GM12878 (cell line): ENCODE measurements around the gene SUPT3H. TPM values are rescaled to one million over a fixed set of nuclear protein-coding genes. Genes with fewer than 3 reads are reported as not detected.

Experiments
- BACH1 ChIP-seq: fragments of 450-650 bp; IDR thresholded peaks from 2 replicates; pipeline ENCODE4 v1.6.1; 2017; ENCODE audit warnings: mild to moderate bottlenecking, borderline replicate concordance
- BCLAF1 ChIP-seq: fragments of 450-650 bp; IDR thresholded peaks from 2 replicates; pipeline ENCODE4 v1.6.1; 2017; ENCODE audit warnings: antibody characterized with exemption, mild to moderate bottlenecking, moderate library complexity
- BRCA1 ChIP-seq: IDR thresholded peaks from 2 replicates; pipeline ENCODE4 v1.6.1; 2011; ENCODE audit warnings: low read depth, low read length, improper control_type of control experiment
- CEBPB ChIP-seq, 2 experiments: fragments of 150-350 bp in 1 of 2; IDR thresholded peaks; 2 replicates each; pipeline ENCODE4 v1.6.1; 2012 to 2014; ENCODE audit warnings: low read depth in 2 of 2, low read length in 2 of 2, borderline replicate concordance in 1 of 2, inconsistent platforms in 1 of 2
- CREM ChIP-seq: IDR thresholded peaks from 2 replicates; pipeline ENCODE4 v1.6.1; 2014; ENCODE audit warnings: antibody characterized with exemption, low read depth
- ESRRA ChIP-seq: IDR thresholded peaks from 2 replicates; pipeline ENCODE4 v1.6.1; 2012; ENCODE audit warnings: mild to moderate bottlenecking, low read length, improper control_type of control experiment
- MAX ChIP-seq: IDR thresholded peaks from 2 replicates; pipeline ENCODE4 v1.6.1; 2012; ENCODE audit warnings: low read depth, low read length, improper control_type of control experiment
- MTA3 ChIP-seq: IDR thresholded peaks from 2 replicates; pipeline ENCODE4 v1.6.1; 2012; ENCODE audit warnings: low read length, inconsistent platforms, borderline replicate concordance
- MYB ChIP-seq: fragments of 150-350 bp; IDR thresholded peaks from 2 replicates; pipeline ENCODE4 v1.6.1; 2014; ENCODE audit warnings: mild to moderate bottlenecking, low read depth, low read length, borderline replicate concordance
- NRF1 ChIP-seq: conservative IDR thresholded peaks from 2 replicates; pipeline ENCODE4 v1.6.1; 2011; ENCODE audit warnings: mild to moderate bottlenecking, low read depth, low read length, improper control_type of control experiment
- PAX5 ChIP-seq: IDR thresholded peaks from 2 replicates; pipeline ENCODE4 v1.6.1; 2011; ENCODE audit warnings: low read depth, low read length, borderline replicate concordance
- PML ChIP-seq: IDR thresholded peaks from 2 replicates; pipeline ENCODE4 v1.6.1; 2012; ENCODE audit warnings: low read length, inconsistent platforms
- RBBP5 ChIP-seq: fragments of 200-600 bp; sonication (generic); conservative IDR thresholded peaks from 2 replicates; pipeline ENCODE4 v1.6.1; 2016
- SUPT20H ChIP-seq: IDR thresholded peaks from 2 replicates; pipeline ENCODE4 v1.6.1; 2011; ENCODE audit warnings: low read depth, mild to moderate bottlenecking, low read length, moderate library complexity, borderline replicate concordance; ENCODE audit not compliant: control insufficient read depth
- TARDBP ChIP-seq: IDR thresholded peaks from 2 replicates; pipeline ENCODE4 v1.6.1; 2016; ENCODE audit warnings: borderline replicate concordance
- TCF12 ChIP-seq: IDR thresholded peaks from 2 replicates; pipeline ENCODE4 v1.6.1; 2011; ENCODE audit warnings: low read depth, mild to moderate bottlenecking, low read length
- USF1 ChIP-seq: IDR thresholded peaks from 2 replicates; pipeline ENCODE4 v1.6.1; 2011; ENCODE audit warnings: borderline replicate concordance, low read depth, mild to moderate bottlenecking, moderate library complexity, mixed read lengths, low read length; ENCODE audit not compliant: insufficient read depth; ENCODE audit errors: extremely low read length
- WRNIP1 ChIP-seq: IDR thresholded peaks from 2 replicates; pipeline ENCODE4 v1.6.1; 2011; ENCODE audit warnings: low read depth, low read length, improper control_type of control experiment, borderline replicate concordance
- polyA plus RNA-seq, 11 experiments: library from polyadenylated mRNA; depleted of rRNA in 4 of 11; unstranded in 6 of 11; stranded (reverse) in 5 of 11; fragments of >200 nt; fragmentation: Nextera tagmentation in 4 of 11; fragmentation: Illumina TruSeq in 1 of 11; extraction: Ambion mirVana in 4 of 11; extraction: Trizol in 1 of 11; gene quantifications; 1 replicate in 1 of 11; 2 replicates in 10 of 11; pipeline versions ENCODE4 v1.2.1 to v1.2.3, GENCODE V29; 2011 to 2016; ENCODE audit warnings: inconsistent platforms in 2 of 11, missing spikeins in 2 of 11, low read depth in 1 of 11
- total RNA-seq, 4 experiments: library from RNA; depleted of rRNA in 3 of 4; stranded (reverse); fragments of >200 nt in 3 of 4; fragmentation: Illumina TruSeq in 1 of 4; extraction: Trizol in 1 of 4; gene quantifications; 2 replicates each; pipeline versions ENCODE4 v1.2.1 to v1.2.3, GENCODE V29; 2013 to 2021
- TF ChIP-seq, protein P1 (sequence below): fragments of 450-650 bp; IDR thresholded peaks from 2 replicates; pipeline ENCODE4 v1.6.1; 2017; ENCODE audit warnings: mild to moderate bottlenecking, moderate library complexity
- TF ChIP-seq, protein P2 (sequence below): IDR thresholded peaks from 2 replicates; pipeline ENCODE4 v1.6.1; 2012; ENCODE audit warnings: mild to moderate bottlenecking, low read depth, low read length

The SUPT3H gene
- total and polyA plus RNA-seq, 10 of the 15 experiments (the other 5 are each of a cell fraction or from before 2014, with no cell fraction given): 0.51 to 3.7 (median 2.0) TPM

- TF ChIP-seq, protein P1, sequence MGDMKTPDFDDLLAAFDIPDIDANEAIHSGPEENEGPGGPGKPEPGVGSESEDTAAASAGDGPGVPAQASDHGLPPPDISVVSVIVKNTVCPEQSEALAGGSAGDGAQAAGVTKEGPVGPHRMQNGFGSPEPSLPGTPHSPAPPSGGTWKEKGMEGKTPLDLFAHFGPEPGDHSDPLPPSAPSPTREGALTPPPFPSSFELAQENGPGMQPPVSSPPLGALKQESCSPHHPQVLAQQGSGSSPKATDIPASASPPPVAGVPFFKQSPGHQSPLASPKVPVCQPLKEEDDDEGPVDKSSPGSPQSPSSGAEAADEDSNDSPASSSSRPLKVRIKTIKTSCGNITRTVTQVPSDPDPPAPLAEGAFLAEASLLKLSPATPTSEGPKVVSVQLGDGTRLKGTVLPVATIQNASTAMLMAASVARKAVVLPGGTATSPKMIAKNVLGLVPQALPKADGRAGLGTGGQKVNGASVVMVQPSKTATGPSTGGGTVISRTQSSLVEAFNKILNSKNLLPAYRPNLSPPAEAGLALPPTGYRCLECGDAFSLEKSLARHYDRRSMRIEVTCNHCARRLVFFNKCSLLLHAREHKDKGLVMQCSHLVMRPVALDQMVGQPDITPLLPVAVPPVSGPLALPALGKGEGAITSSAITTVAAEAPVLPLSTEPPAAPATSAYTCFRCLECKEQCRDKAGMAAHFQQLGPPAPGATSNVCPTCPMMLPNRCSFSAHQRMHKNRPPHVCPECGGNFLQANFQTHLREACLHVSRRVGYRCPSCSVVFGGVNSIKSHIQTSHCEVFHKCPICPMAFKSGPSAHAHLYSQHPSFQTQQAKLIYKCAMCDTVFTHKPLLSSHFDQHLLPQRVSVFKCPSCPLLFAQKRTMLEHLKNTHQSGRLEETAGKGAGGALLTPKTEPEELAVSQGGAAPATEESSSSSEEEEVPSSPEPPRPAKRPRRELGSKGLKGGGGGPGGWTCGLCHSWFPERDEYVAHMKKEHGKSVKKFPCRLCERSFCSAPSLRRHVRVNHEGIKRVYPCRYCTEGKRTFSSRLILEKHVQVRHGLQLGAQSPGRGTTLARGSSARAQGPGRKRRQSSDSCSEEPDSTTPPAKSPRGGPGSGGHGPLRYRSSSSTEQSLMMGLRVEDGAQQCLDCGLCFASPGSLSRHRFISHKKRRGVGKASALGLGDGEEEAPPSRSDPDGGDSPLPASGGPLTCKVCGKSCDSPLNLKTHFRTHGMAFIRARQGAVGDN: no peak
- TF ChIP-seq TARDBP: no peak
- no peak for TF ChIP-seq RBBP5
- no peak for TF ChIP-seq SUPT20H
- TF ChIP-seq MTA3: 0 out of 2 replicates have a peak, but pooled peaks have one; percentile 34
- TF ChIP-seq ESRRA: no peak
- TF ChIP-seq BACH1: no peak
- no peak for TF ChIP-seq USF1
- TF ChIP-seq NRF1: no peak
- TF ChIP-seq PAX5: peak; percentile 50; the same call in 1 of the 2 replicates
- TF ChIP-seq MYB: no peak
- TF ChIP-seq CEBPB (IDR thresholded peaks at IDR 0.05; ENCODE audit: borderline replicate concordance in 1 of 2, low read depth in 2 of 2, low read length in 2 of 2): no peak
- TF ChIP-seq, protein P2, sequence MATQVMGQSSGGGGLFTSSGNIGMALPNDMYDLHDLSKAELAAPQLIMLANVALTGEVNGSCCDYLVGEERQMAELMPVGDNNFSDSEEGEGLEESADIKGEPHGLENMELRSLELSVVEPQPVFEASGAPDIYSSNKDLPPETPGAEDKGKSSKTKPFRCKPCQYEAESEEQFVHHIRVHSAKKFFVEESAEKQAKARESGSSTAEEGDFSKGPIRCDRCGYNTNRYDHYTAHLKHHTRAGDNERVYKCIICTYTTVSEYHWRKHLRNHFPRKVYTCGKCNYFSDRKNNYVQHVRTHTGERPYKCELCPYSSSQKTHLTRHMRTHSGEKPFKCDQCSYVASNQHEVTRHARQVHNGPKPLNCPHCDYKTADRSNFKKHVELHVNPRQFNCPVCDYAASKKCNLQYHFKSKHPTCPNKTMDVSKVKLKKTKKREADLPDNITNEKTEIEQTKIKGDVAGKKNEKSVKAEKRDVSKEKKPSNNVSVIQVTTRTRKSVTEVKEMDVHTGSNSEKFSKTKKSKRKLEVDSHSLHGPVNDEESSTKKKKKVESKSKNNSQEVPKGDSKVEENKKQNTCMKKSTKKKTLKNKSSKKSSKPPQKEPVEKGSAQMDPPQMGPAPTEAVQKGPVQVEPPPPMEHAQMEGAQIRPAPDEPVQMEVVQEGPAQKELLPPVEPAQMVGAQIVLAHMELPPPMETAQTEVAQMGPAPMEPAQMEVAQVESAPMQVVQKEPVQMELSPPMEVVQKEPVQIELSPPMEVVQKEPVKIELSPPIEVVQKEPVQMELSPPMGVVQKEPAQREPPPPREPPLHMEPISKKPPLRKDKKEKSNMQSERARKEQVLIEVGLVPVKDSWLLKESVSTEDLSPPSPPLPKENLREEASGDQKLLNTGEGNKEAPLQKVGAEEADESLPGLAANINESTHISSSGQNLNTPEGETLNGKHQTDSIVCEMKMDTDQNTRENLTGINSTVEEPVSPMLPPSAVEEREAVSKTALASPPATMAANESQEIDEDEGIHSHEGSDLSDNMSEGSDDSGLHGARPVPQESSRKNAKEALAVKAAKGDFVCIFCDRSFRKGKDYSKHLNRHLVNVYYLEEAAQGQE: no peak
- no peak for TF ChIP-seq MAX
- no peak for TF ChIP-seq TCF12
- 0 out of 2 replicates have a peak, but pooled peaks have one; percentile 33 for TF ChIP-seq PML
- no peak for TF ChIP-seq BCLAF1
- no peak for TF ChIP-seq BRCA1
- no peak for TF ChIP-seq WRNIP1
- peak; percentile 61; the same call in 1 of the 2 replicates for TF ChIP-seq CREM
Measured at GRCh38 chr6:44999066-44999465, 378.7 kb downstream of the SUPT3H start (continued).
